H1 (cell line): ENCODE data around the gene TCERG1L. TPM values are rescaled to one million over a fixed set of nuclear protein-coding genes. Genes with fewer than 3 reads are reported as not detected.

Experiments used
- CTCF ChIA-PET: fragments of 300-600 bp; sonication (Branson Sonifier 250); formaldehyde crosslinking; loops from one replicate; lab custom pipeline; 2021; ENCODE audit not compliant: partially characterized antibody; lab: Charles Lee
- POLR2A ChIA-PET: fragments of 300-600 bp; sonication (Branson Sonifier 250); formaldehyde crosslinking; loops from one replicate; lab custom pipeline; 2021; ENCODE audit warnings: inconsistent platforms; ENCODE audit not compliant: partially characterized antibody; lab: Charles Lee
- DNase-seq, 2 experiments: peaks; one replicate each; pipeline versions ENCODE4 v3.0.0 to v3.0.0-alpha.2; 2010 to 2022; ENCODE audit warnings: low spot score in 2 of 2, low read depth in 1 of 2, mixed read lengths in 1 of 2
- FAIRE-seq: peaks from 2 replicates; lab custom pipeline; 2011; peaks lifted over from hg19 to GRCh38; lab: Jason Lieb, UNC
- H2AFZ ChIP-seq: 2 replicates; pipeline ENCODE4 v1.8.1; 2012; ENCODE audit warnings: low read length, inconsistent platforms
- H2AK5ac ChIP-seq: 2 replicates; pipeline ENCODE4 v1.6.1; 2013; ENCODE audit warnings: low read depth, low read length
- H2BK120ac ChIP-seq: replicated peaks from 2 replicates; pipeline ENCODE3; 2013; ENCODE audit warnings: low read depth, low read length, inconsistent platforms
- H2BK12ac ChIP-seq: 2 replicates; pipeline ENCODE4 v1.6.1; 2013; ENCODE audit warnings: low read depth, low read length
- H2BK15ac ChIP-seq: 2 replicates; pipeline ENCODE4 v1.6.1; 2013; ENCODE audit warnings: low read length
- H2BK20ac ChIP-seq: 2 replicates; pipeline ENCODE4 v1.6.1; 2013; ENCODE audit warnings: low read length
- H2BK5ac ChIP-seq: 2 replicates; pipeline ENCODE4 v1.6.1; 2013; ENCODE audit warnings: low read depth, low read length
- H3K14ac ChIP-seq: 2 replicates; pipeline ENCODE4 v1.6.1; 2013; ENCODE audit warnings: inconsistent platforms; ENCODE audit not compliant: insufficient read length
- H3K18ac ChIP-seq: 2 replicates; pipeline ENCODE4 v1.6.1; 2013; ENCODE audit warnings: low read length; ENCODE audit errors: extremely low read depth
- H3K23ac ChIP-seq: 2 replicates; pipeline ENCODE4 v1.6.1; 2013; ENCODE audit warnings: inconsistent platforms; ENCODE audit not compliant: insufficient read length
- H3K23me2 ChIP-seq: 2 replicates; pipeline ENCODE4 v1.6.1; 2013; ENCODE audit warnings: low read depth, low read length
- H3K27ac ChIP-seq: 2 replicates; pipeline ENCODE4 v1.6.1; 2011; ENCODE audit warnings: low read depth, low read length, inconsistent platforms
- H3K27me3 ChIP-seq, 4 experiments: replicated peaks in 1 of 4; 1 replicate in 1 of 4; 2 replicates in 3 of 4; pipeline versions ENCODE4 v1.6.1 to v1.8.1; 2011 to 2013; ENCODE audit warnings: low read length in 3 of 4, mild to moderate bottlenecking in 3 of 4, inconsistent platforms in 2 of 4, mixed read lengths in 2 of 4, moderate library complexity in 1 of 4; ENCODE audit not compliant: control insufficient read depth in 3 of 4, insufficient read depth in 3 of 4; ENCODE audit errors: extremely low read depth in 1 of 4
- H3K36me3 ChIP-seq, 4 experiments: 2 replicates each; pipeline versions ENCODE4 v1.6.1 to v1.8.1; 2011 to 2013; ENCODE audit warnings: mild to moderate bottlenecking in 4 of 4, low read length in 3 of 4, moderate library complexity in 2 of 4, control low read depth in 1 of 4, inconsistent platforms in 1 of 4; ENCODE audit not compliant: insufficient read depth in 4 of 4, control insufficient read depth in 2 of 4
- H3K4ac ChIP-seq: replicated peaks from 2 replicates; pipeline ENCODE3; 2013; ENCODE audit warnings: low read length, low read depth, mixed read lengths, inconsistent platforms; ENCODE audit not compliant: insufficient read length
- H3K4me1 ChIP-seq, 4 experiments: replicated peaks in 1 of 4; 1 replicate in 1 of 4; 2 replicates in 3 of 4; pipeline versions ENCODE4 v1.6.1 to v1.8.1; 2011 to 2013; ENCODE audit warnings: low read length in 3 of 4, inconsistent platforms in 2 of 4, mixed read lengths in 1 of 4; ENCODE audit not compliant: insufficient read depth in 4 of 4, control insufficient read depth in 3 of 4
- H3K4me2 ChIP-seq, 2 experiments: 2 replicates each; pipeline versions ENCODE4 v1.6.1 to v1.8.1; 2011 to 2013; ENCODE audit warnings: low read depth in 2 of 2, low read length in 2 of 2, control low read depth in 1 of 2, inconsistent platforms in 1 of 2, mild to moderate bottlenecking in 1 of 2; ENCODE audit not compliant: insufficient read depth in 1 of 2
- H3K4me3 ChIP-seq, 4 experiments: fragments of 200-600, 300-600 bp in 1 of 4; sonication (generic), shearing (Covaris generic), sonication (Bioruptor Twin) in 1 of 4; 2 replicates each; pipeline versions ENCODE4 v1.5.1 to v1.8.1; 2011 to 2016; ENCODE audit warnings: low read length in 4 of 4, low read depth in 3 of 4, control low read depth in 2 of 4, inconsistent platforms in 2 of 4, mild to moderate bottlenecking in 2 of 4, mixed read lengths in 1 of 4, moderate library complexity in 1 of 4; ENCODE audit not compliant: insufficient read depth in 2 of 4; ENCODE audit errors: extremely low read depth in 1 of 4
- H3K56ac ChIP-seq: replicated peaks from 2 replicates; pipeline ENCODE3; 2013; ENCODE audit warnings: low read depth, mild to moderate bottlenecking, mixed read lengths, low read length, inconsistent platforms; ENCODE audit not compliant: insufficient read length
- H3K79me1 ChIP-seq: 2 replicates; pipeline ENCODE4 v1.6.1; 2013; ENCODE audit warnings: low read depth, low read length, control low read depth
- H3K79me2 ChIP-seq, 2 experiments: 2 replicates each; pipeline versions ENCODE4 v1.6.1 to v1.8.1; 2012 to 2013; ENCODE audit warnings: low read length in 2 of 2, mild to moderate bottlenecking in 2 of 2, inconsistent platforms in 1 of 2; ENCODE audit not compliant: insufficient read depth in 2 of 2, control insufficient read depth in 1 of 2
- H3K9ac ChIP-seq, 4 experiments: replicated peaks in 1 of 4; 1 replicate in 1 of 4; 2 replicates in 3 of 4; pipeline versions ENCODE4 v1.6.1 to v1.8.1; 2011 to 2013; ENCODE audit warnings: low read depth in 3 of 4, low read length in 3 of 4, control low read depth in 2 of 4, mild to moderate bottlenecking in 2 of 4, moderate library complexity in 2 of 4, inconsistent platforms in 1 of 4; ENCODE audit errors: extremely low read depth in 1 of 4
- H3K9me3 ChIP-seq, 2 experiments: 2 replicates each; pipeline versions ENCODE4 v1.6.1 to v1.8.1; 2012 to 2013; ENCODE audit warnings: mild to moderate bottlenecking in 2 of 2, moderate library complexity in 2 of 2, control low read depth in 1 of 2, inconsistent platforms in 1 of 2, low read depth in 1 of 2, low read length in 1 of 2, mixed read lengths in 1 of 2; ENCODE audit not compliant: insufficient read depth in 2 of 2
- H4K20me1 ChIP-seq, 2 experiments: replicated peaks in 1 of 2; 2 replicates each; pipeline versions ENCODE3 to v1.8.1; 2011 to 2013; ENCODE audit warnings: inconsistent platforms in 2 of 2, low read length in 2 of 2, mild to moderate bottlenecking in 1 of 2; ENCODE audit not compliant: insufficient read depth in 2 of 2, control insufficient read depth in 1 of 2
- H4K5ac ChIP-seq: 2 replicates; pipeline ENCODE4 v1.6.1; 2013; ENCODE audit warnings: low read length, low read depth, mixed read lengths, inconsistent platforms; ENCODE audit not compliant: insufficient read length
- H4K8ac ChIP-seq: 2 replicates; pipeline ENCODE4 v1.8.0; 2013; ENCODE audit warnings: mild to moderate bottlenecking, moderate library complexity, low read length, inconsistent platforms; ENCODE audit not compliant: insufficient read depth; ENCODE audit errors: extremely low read depth
- H4K91ac ChIP-seq: replicated peaks from 2 replicates; pipeline ENCODE3; 2013; ENCODE audit warnings: low read length, mixed read lengths, inconsistent platforms; ENCODE audit not compliant: insufficient read length
- BACH1 ChIP-seq: IDR thresholded peaks from 2 replicates; pipeline ENCODE4 v1.6.1; 2012; ENCODE audit warnings: low read length, improper control_type of control experiment
- EP300 ChIP-seq, 2 experiments: IDR thresholded peaks; 1 replicate in 1 of 2; 2 replicates in 1 of 2; pipeline ENCODE4 v1.6.1; 2011 to 2012; ENCODE audit warnings: low read depth in 2 of 2, low read length in 2 of 2, mild to moderate bottlenecking in 2 of 2, borderline replicate concordance in 1 of 2, inconsistent platforms in 1 of 2, moderate library complexity in 1 of 2
- HDAC6 ChIP-seq: IDR thresholded peaks from one replicate; pipeline ENCODE4 v1.7.1; 2012; ENCODE audit warnings: low read depth, mild to moderate bottlenecking, inconsistent platforms, low read length, moderate library complexity
- MAFK ChIP-seq: IDR thresholded peaks from 2 replicates; pipeline ENCODE4 v1.6.1; 2012; ENCODE audit warnings: low read depth, mild to moderate bottlenecking, improper control_type of control experiment, low read length
- SP1 ChIP-seq: IDR thresholded peaks from 2 replicates; pipeline ENCODE4 v1.6.1; 2011; ENCODE audit warnings: low read depth, low read length
- TBP ChIP-seq: IDR thresholded peaks from 2 replicates; pipeline ENCODE4 v1.6.1; 2011; ENCODE audit warnings: low read depth, low read length, improper control_type of control experiment
- TEAD4 ChIP-seq: IDR thresholded peaks from 2 replicates; pipeline ENCODE4 v1.6.1; 2012; ENCODE audit warnings: low read depth, low read length, inconsistent platforms, mixed read lengths
- WGBS, 2 experiments: shearing (Covaris generic) in 1 of 2; methylation state at CpG; one replicate each; pipeline versions ENCODE4 v1.1.6 to v1.1.7; 2013 to 2015; ENCODE audit warnings: low lambda C conversion rate in 2 of 2, mixed read lengths in 2 of 2, inconsistent platforms in 1 of 2, low coverage in 1 of 2, missing lambda C conversion rate in 1 of 2; ENCODE audit not compliant: insufficient replicate concordance in 2 of 2, insufficient coverage in 1 of 2, insufficient read length in 1 of 2; ENCODE audit errors: extremely low coverage in 1 of 2, missing lambda C conversion rate in 1 of 2; 5-methylcytosine and 5-hydroxymethylcytosine counted together
- polyA plus RNA-seq, 7 experiments: library from polyadenylated mRNA; depleted of rRNA in 3 of 7; stranded (reverse) in 5 of 7; unstranded in 2 of 7; fragments of >200 nt in 5 of 7; fragments of 200-250 nt in 2 of 7; gene quantifications; 1 replicate in 5 of 7; 2 replicates in 1 of 7; 4 replicates in 1 of 7; pipeline versions ENCODE4 v1.2.1 to v1.2.3, GENCODE V29; 2011 to 2013; ENCODE audit warnings: missing spikeins in 2 of 7, mixed read lengths in 2 of 7
- total RNA-seq: library from RNA; stranded (reverse); fragmentation: NEBNext Ultra II Directional; extraction: Animal tissue kit (Norgen Biotek cat#: 25700); gene quantifications from 2 replicates; pipeline ENCODE4 v1.2.1, GENCODE V29; 2021
- TF ChIP-seq, protein P1 (sequence below): IDR thresholded peaks from 2 replicates; pipeline ENCODE4 v1.6.1; 2011; ENCODE audit warnings: low read depth, mild to moderate bottlenecking, low read length; ENCODE audit not compliant: insufficient read depth

Gene TCERG1L
- total and polyA plus RNA-seq, 2 of the 8 experiments (the other 6 are each of a cell fraction or from before 2014, with no cell fraction given) = 3.9 to 6.9 TPM

DNA sequence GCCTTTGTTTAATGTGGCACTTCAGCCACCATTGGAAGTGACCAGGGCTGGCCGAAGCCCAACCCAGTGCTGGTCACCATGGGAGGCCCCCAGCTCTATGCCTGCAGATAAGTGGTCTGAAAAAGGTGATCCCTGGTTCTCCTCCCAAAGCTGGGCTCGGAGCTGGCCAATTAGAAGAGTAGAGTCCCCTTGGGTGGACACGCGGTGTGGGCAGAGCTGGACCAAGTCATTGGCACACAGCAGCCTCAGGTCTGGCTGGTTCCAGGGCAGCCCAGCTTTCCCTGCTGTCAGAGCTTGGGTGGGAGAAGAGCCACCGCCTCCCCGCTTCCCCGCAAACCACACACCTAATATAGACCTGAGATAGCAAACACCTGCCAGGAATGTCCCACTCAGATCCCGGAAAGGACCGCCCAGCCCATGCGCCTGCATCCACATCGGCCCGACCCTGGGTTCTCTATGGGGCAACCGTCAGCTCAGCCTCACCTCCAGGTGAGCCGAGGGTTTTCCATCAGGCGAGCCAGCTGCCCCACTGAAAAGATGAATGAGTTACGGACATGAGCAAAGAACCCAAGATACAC lies 84.3 kb downstream of the TCERG1L start:
- CTCF ChIA-PET = interaction anchor here (0.5 kb wide), 1 partner anchor 169 kb away, joined by 3 read pairs; no protein-coding TSS in a partner anchor

More for the DNA sequence above, 84.3 kb downstream of the TCERG1L start:
- Histone ChIP-seq H4K8ac (no peak overlapping the region), H2BK120ac (no peak overlapping the region), H3K9ac (no peak overlapping the region), H3K4me1 (peaks cover 0 to 10% (median 5%) of the 10 kb centered on the region in 4 experiments; a peak in 3 of 7 replicates), H2BK12ac (no peak overlapping the region), H2BK5ac (no peak overlapping the region), H3K4me3 (no peak overlapping the region), H3K9me3 (no peaks in the 10 kb centered on the region), H3K79me1 (no peaks in the 10 kb centered on the region; the same call in 1 of the 2 replicates), H2AK5ac (no peak overlapping the region), H3K4me2 (no peak overlapping the region), H3K27me3 (no peaks in the 10 kb centered on the region), H3K23me2 (no peaks in the 10 kb centered on the region), H4K20me1 (peaks cover 0 to 5% of the 10 kb centered on the region in 2 experiments), H3K36me3 (no peaks in the 10 kb centered on the region), H2BK20ac (no peak overlapping the region), H3K79me2 (no peaks in the 10 kb centered on the region), H2AFZ (no peak overlapping the region), H3K18ac (no peak overlapping the region), H3K14ac (no peak overlapping the region), H3K56ac (no peak overlapping the region), H3K27ac (no peak overlapping the region), H3K23ac (no peak overlapping the region), H3K4ac (no peak overlapping the region), H2BK15ac (no peak overlapping the region), H4K91ac (no peak overlapping the region), H4K5ac (no peak overlapping the region)
- TF ChIP-seq BACH1 (no peak), MAFK (no peak), HDAC6 (no peak), EP300 (IDR thresholded peaks at IDR 0.05; ENCODE audit: borderline replicate concordance in 1 of 2, low read depth in 2 of 2, low read length in 2 of 2) (no peak), TEAD4 (no peak), TBP (no peak), SP1 (no peak)
- TF ChIP-seq, protein P1, sequence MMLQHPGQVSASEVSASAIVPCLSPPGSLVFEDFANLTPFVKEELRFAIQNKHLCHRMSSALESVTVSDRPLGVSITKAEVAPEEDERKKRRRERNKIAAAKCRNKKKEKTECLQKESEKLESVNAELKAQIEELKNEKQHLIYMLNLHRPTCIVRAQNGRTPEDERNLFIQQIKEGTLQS = no peak
- DNase-seq (no peak), FAIRE-seq (no peak)
- POLR2A ChIA-PET = no interaction called here
- 97% methylated on average over 13 of the region's 16 CpGs; no CpG with 5 or more reads in 1 of the 2 experiments for WGBS, 2 experiments
